ENCODE data around the gene ELF1.

ELF1 gene

GRCh38 chr13:40973409-40973808 lies 45.7 kb downstream of the ELF1 start:
- peaks cover 100% of the 10 kb centered on the region for H3K79me2 ChIP-seq (ENCODE audit: insufficient read depth, low read length)
- H2AFZ ChIP-seq (ENCODE audit: low read depth, low read length, severe bottlenecking): no peak overlapping the region
- peaks cover 85% of the 10 kb centered on the region for H4K20me1 ChIP-seq (ENCODE audit: low read depth, low read length)
- H3K4me3 ChIP-seq (ENCODE audit: insufficient read depth, low read length, poor library complexity, severe bottlenecking): peak overlapping the region; percentile 43
- TF ChIP-seq EZH2phosphoT487 (conservative IDR thresholded peaks at IDR 0.05; ENCODE audit: low read length): no peak
- TF ChIP-seq, protein P1, sequence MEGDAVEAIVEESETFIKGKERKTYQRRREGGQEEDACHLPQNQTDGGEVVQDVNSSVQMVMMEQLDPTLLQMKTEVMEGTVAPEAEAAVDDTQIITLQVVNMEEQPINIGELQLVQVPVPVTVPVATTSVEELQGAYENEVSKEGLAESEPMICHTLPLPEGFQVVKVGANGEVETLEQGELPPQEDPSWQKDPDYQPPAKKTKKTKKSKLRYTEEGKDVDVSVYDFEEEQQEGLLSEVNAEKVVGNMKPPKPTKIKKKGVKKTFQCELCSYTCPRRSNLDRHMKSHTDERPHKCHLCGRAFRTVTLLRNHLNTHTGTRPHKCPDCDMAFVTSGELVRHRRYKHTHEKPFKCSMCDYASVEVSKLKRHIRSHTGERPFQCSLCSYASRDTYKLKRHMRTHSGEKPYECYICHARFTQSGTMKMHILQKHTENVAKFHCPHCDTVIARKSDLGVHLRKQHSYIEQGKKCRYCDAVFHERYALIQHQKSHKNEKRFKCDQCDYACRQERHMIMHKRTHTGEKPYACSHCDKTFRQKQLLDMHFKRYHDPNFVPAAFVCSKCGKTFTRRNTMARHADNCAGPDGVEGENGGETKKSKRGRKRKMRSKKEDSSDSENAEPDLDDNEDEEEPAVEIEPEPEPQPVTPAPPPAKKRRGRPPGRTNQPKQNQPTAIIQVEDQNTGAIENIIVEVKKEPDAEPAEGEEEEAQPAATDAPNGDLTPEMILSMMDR (IDR thresholded peaks at IDR 0.05; ENCODE audit: insufficient read depth, low read length, poor library complexity, severe bottlenecking): no peak
- no peaks in the 10 kb centered on the region for H3K27me3 ChIP-seq (ENCODE audit: low read length)
- H3K36me3 ChIP-seq (ENCODE audit: low read length): peaks cover 40% of the 10 kb centered on the region
- H3K9ac ChIP-seq (ENCODE audit: low read length): peak overlapping the region; percentile 8
- H3K4me2 ChIP-seq (ENCODE audit: low read depth, low read length, poor library complexity, severe bottlenecking): peak overlapping the region; percentile 99
- H3K27ac ChIP-seq (ENCODE audit: low read depth, low read length): peak overlapping the region; percentile 94; the same call in 1 of the 2 replicates
- no peaks in the 10 kb centered on the region for H3K9me2 ChIP-seq (replicated peaks; ENCODE audit: insufficient read depth, low read length)
- no peaks in the 10 kb centered on the region for H3K9me3 ChIP-seq (ENCODE audit: insufficient read depth, low read length)
- peaks cover 50% of the 10 kb centered on the region for H3F3A ChIP-seq (ENCODE audit: insufficient read depth)

DNA sequence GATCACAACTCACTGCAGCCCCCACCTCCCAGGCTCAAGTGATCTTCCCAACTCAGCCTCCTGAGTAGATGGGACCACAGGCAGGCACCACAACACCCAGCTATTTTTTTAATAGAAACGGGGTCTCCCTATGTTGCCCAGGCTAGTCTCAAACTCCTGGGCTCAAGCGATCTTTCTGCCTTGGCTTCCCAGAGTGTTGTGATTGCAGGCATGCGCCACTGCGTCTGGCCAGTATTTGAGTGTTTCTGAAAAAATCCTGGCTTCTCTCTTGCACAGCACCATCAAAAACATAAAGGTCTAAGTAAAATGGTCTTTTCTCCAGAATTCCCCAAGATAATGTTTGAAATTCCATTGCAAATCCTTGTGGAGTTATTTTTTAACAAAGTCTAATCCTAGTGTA lies 47.8 kb downstream of the ELF1 start:
- Histone ChIP-seq H3K79me2 (ENCODE audit: insufficient read depth, low read length) (peaks cover 100% of the 10 kb centered on the region), H3K9me3 (ENCODE audit: insufficient read depth, low read length) (no peaks in the 10 kb centered on the region), H3K4me3 (ENCODE audit: insufficient read depth, low read length, poor library complexity, severe bottlenecking) (no peak overlapping the region), H3K9ac (ENCODE audit: low read length) (peak overlapping the region; percentile 11; the same call in 1 of the 2 replicates), H3K27ac (ENCODE audit: low read depth, low read length) (peak overlapping the region; percentile 37; the same call in 1 of the 2 replicates), H3K36me3 (ENCODE audit: low read length) (peaks cover 38% of the 10 kb centered on the region), H3K4me2 (ENCODE audit: low read depth, low read length, poor library complexity, severe bottlenecking) (peak overlapping the region; percentile 99), H3F3A (ENCODE audit: insufficient read depth) (peaks cover 52% of the 10 kb centered on the region), H2AFZ (ENCODE audit: low read depth, low read length, severe bottlenecking) (no peak overlapping the region), H3K27me3 (ENCODE audit: low read length) (no peaks in the 10 kb centered on the region), H4K20me1 (ENCODE audit: low read depth, low read length) (peaks cover 91% of the 10 kb centered on the region), H3K9me2 (replicated peaks; ENCODE audit: insufficient read depth, low read length) (no peaks in the 10 kb centered on the region)
- TF ChIP-seq EZH2phosphoT487 (conservative IDR thresholded peaks at IDR 0.05; ENCODE audit: low read length): no peak
- TF ChIP-seq, protein P1 (IDR thresholded peaks at IDR 0.05; ENCODE audit: insufficient read depth, low read length, poor library complexity, severe bottlenecking): no peak

DNA sequence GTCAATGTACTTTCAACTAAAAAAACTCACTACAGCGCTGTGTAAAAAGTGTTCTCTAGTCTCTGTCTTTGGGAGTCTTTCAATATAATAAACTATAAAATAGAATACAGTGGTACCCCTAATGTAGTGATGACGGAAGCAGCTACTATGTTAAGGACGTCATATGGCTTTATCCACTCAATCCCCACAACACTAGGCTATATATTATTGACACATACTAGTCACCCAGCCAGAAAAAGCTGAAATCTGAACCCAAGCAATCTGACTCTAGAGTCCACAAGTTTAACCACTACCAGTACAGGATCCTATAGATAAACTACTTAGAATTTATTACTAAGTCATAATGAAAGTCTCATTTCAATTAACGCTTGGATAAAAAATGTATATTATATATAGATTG lies 48.3 kb downstream of the ELF1 start:
- Histone ChIP-seq H3K4me2 (ENCODE audit: low read depth, low read length, poor library complexity, severe bottlenecking) (peak overlapping the region; percentile 99), H3K27ac (ENCODE audit: low read depth, low read length) (peak overlapping the region; percentile 37; the same call in 1 of the 2 replicates), H4K20me1 (ENCODE audit: low read depth, low read length) (peaks cover 92% of the 10 kb centered on the region), H3K9me2 (replicated peaks; ENCODE audit: insufficient read depth, low read length) (no peaks in the 10 kb centered on the region), H3K79me2 (ENCODE audit: insufficient read depth, low read length) (peaks cover 100% of the 10 kb centered on the region), H3F3A (ENCODE audit: insufficient read depth) (peaks cover 52% of the 10 kb centered on the region), H3K9me3 (ENCODE audit: insufficient read depth, low read length) (no peaks in the 10 kb centered on the region), H3K27me3 (ENCODE audit: low read length) (no peaks in the 10 kb centered on the region), H3K9ac (ENCODE audit: low read length) (peak overlapping the region; percentile 1; the same call in 1 of the 2 replicates), H3K36me3 (ENCODE audit: low read length) (peaks cover 37% of the 10 kb centered on the region), H2AFZ (ENCODE audit: low read depth, low read length, severe bottlenecking) (no peak overlapping the region), H3K4me3 (ENCODE audit: insufficient read depth, low read length, poor library complexity, severe bottlenecking) (no peak overlapping the region)
- no peak for TF ChIP-seq EZH2phosphoT487 (conservative IDR thresholded peaks at IDR 0.05; ENCODE audit: low read length)
- TF ChIP-seq, protein P1 (IDR thresholded peaks at IDR 0.05; ENCODE audit: insufficient read depth, low read length, poor library complexity, severe bottlenecking): no peak

Data from SU-DHL-6 (cell line).